SK-N-SH (cell line): ENCODE results near the gene CEACAM7.

Source experiments
- CHD2 ChIP-seq: fragments of 150-350 bp; IDR thresholded peaks from 2 replicates; pipeline ENCODE4 v1.6.1; 2018; ENCODE audit warnings: low read length; ENCODE audit not compliant: partially characterized antibody
- EP300 ChIP-seq, 2 experiments: IDR thresholded peaks; 2 replicates each; pipeline versions ENCODE4 v1.4.0 to v1.6.1; 2012; ENCODE audit warnings: borderline replicate concordance in 1 of 2, low read depth in 1 of 2, low read length in 1 of 2
- YY1 ChIP-seq: IDR thresholded peaks from 2 replicates; pipeline ENCODE4 v1.4.0; 2012; ENCODE audit warnings: low read depth, mild to moderate bottlenecking
- TF ChIP-seq, protein P1 (sequence below): fragments of 150-350 bp; IDR thresholded peaks from 2 replicates; pipeline ENCODE4 v1.6.1; 2017; ENCODE audit warnings: antibody characterized with exemption, low read length, low read depth, borderline replicate concordance
- TF ChIP-seq, protein P2 (sequence below): fragments of 200-600 bp; sonication (generic); IDR thresholded peaks from 2 replicates; pipeline ENCODE4 v1.6.1; 2017; ENCODE audit warnings: antibody characterized with exemption, mild to moderate bottlenecking, moderate library complexity

DNA sequence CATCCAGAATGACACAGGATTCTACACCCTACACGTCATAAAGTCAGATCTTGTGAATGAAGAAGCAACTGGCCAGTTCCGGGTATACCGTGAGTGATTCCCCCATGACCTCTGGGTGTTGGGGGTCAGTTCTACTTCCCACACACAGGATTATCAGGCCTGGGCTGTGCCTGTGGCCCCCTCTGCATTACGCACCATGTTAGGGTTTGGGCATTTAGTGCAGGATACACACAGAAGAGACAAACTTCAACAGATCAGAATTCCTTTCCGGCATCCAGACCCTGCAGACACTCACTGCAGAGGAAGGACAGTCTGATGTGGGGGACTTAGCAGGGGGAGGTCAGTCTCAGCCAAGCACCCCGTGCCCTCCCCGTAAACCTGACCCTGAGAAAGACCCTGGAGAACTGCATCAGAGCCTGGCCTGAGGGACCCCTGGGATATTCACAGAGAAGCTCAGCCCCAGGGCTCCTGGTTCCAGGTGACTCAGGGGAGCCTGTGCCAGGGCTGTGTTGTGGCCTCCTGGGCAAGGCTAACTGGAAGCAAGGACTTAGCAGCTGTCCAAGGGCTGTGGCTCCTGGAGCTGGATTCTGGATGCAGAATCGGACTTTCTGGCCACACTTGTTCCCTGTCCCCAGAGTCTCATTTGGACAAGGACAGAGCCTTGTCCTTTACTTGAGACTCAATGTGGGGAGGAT is 22.0 kb upstream of the CEACAM7 start:
- TF ChIP-seq EP300 (IDR thresholded peaks at IDR 0.05; ENCODE audit: borderline replicate concordance in 1 of 2, low read depth in 1 of 2, low read length in 1 of 2) (no peak), CHD2 (no peak), YY1 (no peak)
- TF ChIP-seq, protein P1, sequence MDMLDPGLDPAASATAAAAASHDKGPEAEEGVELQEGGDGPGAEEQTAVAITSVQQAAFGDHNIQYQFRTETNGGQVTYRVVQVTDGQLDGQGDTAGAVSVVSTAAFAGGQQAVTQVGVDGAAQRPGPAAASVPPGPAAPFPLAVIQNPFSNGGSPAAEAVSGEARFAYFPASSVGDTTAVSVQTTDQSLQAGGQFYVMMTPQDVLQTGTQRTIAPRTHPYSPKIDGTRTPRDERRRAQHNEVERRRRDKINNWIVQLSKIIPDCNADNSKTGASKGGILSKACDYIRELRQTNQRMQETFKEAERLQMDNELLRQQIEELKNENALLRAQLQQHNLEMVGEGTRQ, result no peak
- TF ChIP-seq, protein P2, sequence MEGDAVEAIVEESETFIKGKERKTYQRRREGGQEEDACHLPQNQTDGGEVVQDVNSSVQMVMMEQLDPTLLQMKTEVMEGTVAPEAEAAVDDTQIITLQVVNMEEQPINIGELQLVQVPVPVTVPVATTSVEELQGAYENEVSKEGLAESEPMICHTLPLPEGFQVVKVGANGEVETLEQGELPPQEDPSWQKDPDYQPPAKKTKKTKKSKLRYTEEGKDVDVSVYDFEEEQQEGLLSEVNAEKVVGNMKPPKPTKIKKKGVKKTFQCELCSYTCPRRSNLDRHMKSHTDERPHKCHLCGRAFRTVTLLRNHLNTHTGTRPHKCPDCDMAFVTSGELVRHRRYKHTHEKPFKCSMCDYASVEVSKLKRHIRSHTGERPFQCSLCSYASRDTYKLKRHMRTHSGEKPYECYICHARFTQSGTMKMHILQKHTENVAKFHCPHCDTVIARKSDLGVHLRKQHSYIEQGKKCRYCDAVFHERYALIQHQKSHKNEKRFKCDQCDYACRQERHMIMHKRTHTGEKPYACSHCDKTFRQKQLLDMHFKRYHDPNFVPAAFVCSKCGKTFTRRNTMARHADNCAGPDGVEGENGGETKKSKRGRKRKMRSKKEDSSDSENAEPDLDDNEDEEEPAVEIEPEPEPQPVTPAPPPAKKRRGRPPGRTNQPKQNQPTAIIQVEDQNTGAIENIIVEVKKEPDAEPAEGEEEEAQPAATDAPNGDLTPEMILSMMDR, result no peak
